Kidney epithelial cell (primary cell): ENCODE measurements around the gene NT5C. TPM values are rescaled to one million over a fixed set of nuclear protein-coding genes. Genes with fewer than 3 reads are reported as not detected.

ENCODE experiments used
- DNase-seq: peaks from one replicate; pipeline ENCODE4 v3.0.0-alpha.2; 2010; ENCODE audit warnings: low read depth
- H3K27me3 ChIP-seq: 2 replicates; pipeline ENCODE4 v1.6.0; 2011; ENCODE audit warnings: low read length; ENCODE audit not compliant: control insufficient read depth, insufficient read depth
- H3K36me3 ChIP-seq: 2 replicates; pipeline ENCODE4 v1.5.1; 2011; ENCODE audit warnings: low read length; ENCODE audit not compliant: control insufficient read depth, insufficient read depth
- H3K4me3 ChIP-seq: 2 replicates; pipeline ENCODE4 v1.5.1; 2011; ENCODE audit warnings: low read depth, mild to moderate bottlenecking, control low read depth, low read length
- total RNA-seq: library from RNA; depleted of rRNA; stranded (reverse); fragments of >200 nt; gene quantifications from 2 replicates; pipeline ENCODE4 v1.2.3, GENCODE V29; 2015
- TF ChIP-seq, protein P1 (sequence below): IDR thresholded peaks from 2 replicates; pipeline ENCODE4 v1.5.1; 2011; ENCODE audit warnings: mild to moderate bottlenecking, moderate library complexity, low read length, control low read depth, inconsistent platforms; ENCODE audit not compliant: insufficient read depth, poor library complexity, severe bottlenecking

NT5C gene
- total RNA-seq, 1 donor from 2014 or later = 114 TPM

DNA sequence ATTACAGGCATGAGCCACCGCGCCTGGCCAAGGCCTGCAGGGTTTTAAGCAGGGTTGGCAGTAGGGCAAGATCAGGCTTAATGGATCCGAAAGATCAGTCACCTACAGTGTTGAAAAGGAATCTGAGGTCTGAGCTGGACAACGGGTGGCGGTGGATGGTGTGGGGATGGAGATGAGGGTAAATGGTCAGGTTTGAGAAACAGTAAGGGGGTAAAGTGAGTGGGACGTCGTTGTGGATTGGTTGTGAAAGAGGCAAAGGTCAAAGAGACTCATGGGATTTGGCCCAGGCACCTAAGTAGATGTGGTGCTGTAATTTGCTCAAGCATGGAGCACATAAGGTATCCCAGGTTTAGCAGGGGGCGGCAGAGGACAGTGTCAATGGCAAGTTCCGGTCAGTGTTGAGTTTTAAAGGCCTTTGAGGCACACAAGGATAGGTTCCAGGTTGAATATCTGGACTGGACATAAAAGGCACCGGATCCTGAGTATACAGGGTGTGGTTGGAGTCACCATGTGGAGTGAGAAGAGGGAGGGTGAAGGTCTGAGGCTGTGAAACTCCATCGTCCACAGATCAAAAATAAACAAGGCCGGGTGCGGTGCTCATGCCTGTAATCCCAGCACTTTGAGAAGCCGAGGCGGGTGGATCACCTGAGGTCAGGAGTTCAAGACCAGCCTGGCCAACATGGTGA, 44.9 kb downstream of the NT5C start:
- TF ChIP-seq, protein P1, sequence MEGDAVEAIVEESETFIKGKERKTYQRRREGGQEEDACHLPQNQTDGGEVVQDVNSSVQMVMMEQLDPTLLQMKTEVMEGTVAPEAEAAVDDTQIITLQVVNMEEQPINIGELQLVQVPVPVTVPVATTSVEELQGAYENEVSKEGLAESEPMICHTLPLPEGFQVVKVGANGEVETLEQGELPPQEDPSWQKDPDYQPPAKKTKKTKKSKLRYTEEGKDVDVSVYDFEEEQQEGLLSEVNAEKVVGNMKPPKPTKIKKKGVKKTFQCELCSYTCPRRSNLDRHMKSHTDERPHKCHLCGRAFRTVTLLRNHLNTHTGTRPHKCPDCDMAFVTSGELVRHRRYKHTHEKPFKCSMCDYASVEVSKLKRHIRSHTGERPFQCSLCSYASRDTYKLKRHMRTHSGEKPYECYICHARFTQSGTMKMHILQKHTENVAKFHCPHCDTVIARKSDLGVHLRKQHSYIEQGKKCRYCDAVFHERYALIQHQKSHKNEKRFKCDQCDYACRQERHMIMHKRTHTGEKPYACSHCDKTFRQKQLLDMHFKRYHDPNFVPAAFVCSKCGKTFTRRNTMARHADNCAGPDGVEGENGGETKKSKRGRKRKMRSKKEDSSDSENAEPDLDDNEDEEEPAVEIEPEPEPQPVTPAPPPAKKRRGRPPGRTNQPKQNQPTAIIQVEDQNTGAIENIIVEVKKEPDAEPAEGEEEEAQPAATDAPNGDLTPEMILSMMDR = no peak
- Histone ChIP-seq H3K4me3 (no peak overlapping the region), H3K36me3 (no peaks in the 10 kb centered on the region), H3K27me3 (no peaks in the 10 kb centered on the region)
- DNase-seq = no peak

DNA sequence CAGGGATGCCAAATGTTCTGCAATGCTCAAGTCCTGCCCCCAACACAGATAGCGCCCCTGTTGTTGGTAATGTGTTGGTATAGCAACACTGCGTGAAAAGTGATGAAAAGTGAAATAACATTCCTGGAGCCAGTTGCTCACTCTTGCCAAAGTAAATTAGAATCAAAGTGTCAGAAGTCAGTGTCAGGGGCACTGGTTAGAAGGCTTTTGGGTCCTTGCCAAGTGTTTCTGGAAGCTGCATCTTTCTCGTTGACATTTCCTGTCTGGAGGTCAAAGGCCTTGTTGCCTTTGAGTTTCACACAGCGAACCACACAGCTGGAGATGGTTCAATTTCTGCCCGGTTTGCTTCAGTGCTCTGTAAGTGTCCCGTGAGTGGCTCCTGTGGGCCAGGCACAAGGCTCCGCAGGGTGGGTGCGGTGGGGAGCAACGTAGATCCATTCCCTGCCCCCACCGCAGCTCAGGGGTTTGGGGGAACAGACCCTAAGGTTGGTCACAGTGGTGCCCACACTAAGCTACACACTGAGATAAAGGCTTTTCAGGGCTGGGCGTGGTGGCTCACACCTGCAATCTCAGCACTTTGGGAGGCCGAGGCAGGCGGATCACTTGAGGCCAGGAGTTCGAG, 47.4 kb downstream of the NT5C start:
- no peak overlapping the region for H3K4me3 ChIP-seq
- H3K27me3 ChIP-seq = no peaks in the 10 kb centered on the region
- no peaks in the 10 kb centered on the region for H3K36me3 ChIP-seq
- TF ChIP-seq, protein P1 = no peak
- no peak for DNase-seq

DNA sequence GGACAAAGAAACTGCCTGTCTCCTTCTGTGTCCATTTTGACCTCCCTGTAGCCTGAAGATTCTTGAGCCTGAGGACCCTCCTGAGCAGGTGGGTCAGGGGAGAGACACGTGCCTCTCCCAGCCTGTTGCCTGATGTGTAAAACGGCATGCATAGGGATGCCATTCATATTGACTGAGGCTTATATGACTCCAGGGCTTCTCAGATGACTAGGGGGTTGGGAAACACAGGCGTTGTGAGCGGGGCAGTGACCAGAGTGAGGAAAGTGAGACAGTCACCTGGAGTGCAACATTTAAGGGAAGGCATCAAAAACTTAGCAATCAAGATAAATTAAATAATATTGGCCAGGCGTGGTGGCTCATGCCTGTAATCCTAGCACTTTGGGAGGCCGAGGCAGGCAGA, 48.9 kb downstream of the NT5C start:
- no peak overlapping the region for H3K4me3 ChIP-seq
- no peak for DNase-seq
- TF ChIP-seq, protein P1 = no peak
- H3K27me3 ChIP-seq = no peaks in the 10 kb centered on the region
- no peaks in the 10 kb centered on the region for H3K36me3 ChIP-seq

DNA sequence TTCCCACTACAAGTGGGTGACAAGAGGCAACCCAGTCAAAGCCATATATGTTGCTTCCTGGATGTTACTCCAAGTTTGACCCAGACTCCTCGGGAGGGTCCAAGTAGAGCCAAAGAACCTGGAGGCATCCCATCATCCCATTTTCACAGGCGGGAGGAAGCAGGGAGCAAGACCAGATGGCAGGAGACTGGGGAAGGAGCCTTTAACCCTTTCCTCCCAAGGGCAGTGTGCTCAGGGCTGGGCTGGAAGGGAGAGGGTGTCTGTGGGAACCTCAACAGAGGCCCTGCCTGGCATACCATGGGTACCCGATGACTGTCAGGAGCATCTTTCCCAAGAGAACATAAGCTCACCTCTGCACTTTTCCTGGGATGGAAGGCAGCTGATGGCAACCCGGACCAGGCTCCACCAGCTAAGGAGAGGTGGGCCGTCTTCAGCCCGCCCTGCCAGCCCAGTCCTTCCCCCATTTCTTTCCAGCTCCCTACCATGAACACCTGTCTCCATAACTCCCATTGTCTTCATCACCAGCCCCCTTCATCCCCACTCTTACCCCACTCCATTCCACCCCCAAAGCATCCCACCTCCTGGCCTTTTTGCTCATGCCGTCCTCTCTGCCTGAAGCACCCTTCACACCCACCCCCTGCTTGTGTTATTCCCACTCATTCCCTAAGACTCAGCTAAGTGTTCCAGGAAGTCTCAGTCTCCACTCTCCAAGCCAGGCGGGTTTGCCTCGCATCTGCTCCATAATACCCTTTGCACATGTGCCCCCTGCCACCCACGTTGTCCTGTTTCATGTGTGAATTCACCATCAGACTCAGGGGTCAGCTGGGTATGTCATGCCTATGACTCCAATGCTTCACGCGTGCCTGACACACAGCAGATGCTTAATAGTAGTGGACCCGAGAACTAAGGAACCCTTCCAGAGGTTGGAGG, 49.7 kb downstream of the NT5C start:
- DNase-seq = no peak
- TF ChIP-seq, protein P1 = no peak
- no peak overlapping the region for H3K4me3 ChIP-seq
- no peaks in the 10 kb centered on the region for H3K36me3 ChIP-seq
- H3K27me3 ChIP-seq = no peaks in the 10 kb centered on the region

Other genes with a start within 250 kb of the NT5C start
- not detected in 2 replicates for gene FADS6, start 238.1 kb downstream of the NT5C start, total RNA-seq
- gene USH1G, start 208.5 kb downstream of the NT5C start, total RNA-seq = not detected in 2 replicates
- not detected in 2 replicates for gene OTOP2, start 207.5 kb downstream of the NT5C start, total RNA-seq
- gene OTOP3, start 195.8 kb downstream of the NT5C start, total RNA-seq = not detected in 2 replicates
- 25.2 and 28.5 TPM in 2 replicates for gene HID1, start 159.0 kb downstream of the NT5C start, total RNA-seq
- gene CDR2L, start 144.1 kb downstream of the NT5C start, total RNA-seq = 51.9 and 52.3 TPM in 2 replicates
- gene MRPL58, start 119.1 kb downstream of the NT5C start, total RNA-seq = 68.5 and 77.7 TPM in 2 replicates
- 247 and 275 TPM in 2 replicates for gene ATP5PD, start 84.8 kb downstream of the NT5C start, total RNA-seq
- 15.6 and 19.2 TPM in 2 replicates for gene KCTD2, start 84.5 kb downstream of the NT5C start, total RNA-seq
- 19.1 and 23.1 TPM in 2 replicates for gene SLC16A5, start 43.8 kb downstream of the NT5C start, total RNA-seq
- 7.9 and 8.0 TPM in 2 replicates for gene ARMC7, start 21.8 kb downstream of the NT5C start, total RNA-seq
- gene JPT1, start 22.8 kb upstream of the NT5C start, total RNA-seq = 453 and 466 TPM in 2 replicates
- gene SUMO2, start 51.2 kb upstream of the NT5C start, total RNA-seq = 61.9 and 76.0 TPM in 2 replicates
- gene NUP85, start 73.9 kb upstream of the NT5C start, total RNA-seq = 33.1 and 37.2 TPM in 2 replicates
- 24.8 and 34.8 TPM in 2 replicates for gene GGA3, start 129.9 kb upstream of the NT5C start, total RNA-seq
- gene MRPS7, start 130.1 kb upstream of the NT5C start, total RNA-seq = 57.8 and 69.4 TPM in 2 replicates
- 26.7 and 36.1 TPM in 2 replicates for gene MIF4GD, start 139.5 kb upstream of the NT5C start, total RNA-seq
- 6.0 and 7.1 TPM in 2 replicates for gene SLC25A19, start 157.7 kb upstream of the NT5C start, total RNA-seq